ENCODE results near the gene COPRS.
"Not testable (repeated sequence)": the region's sequence is repeated elsewhere in the genome, so short reads cannot be mapped to it uniquely, and the experiment has no call there.

- not testable (repeated sequence) for TF ChIP-seq PATZ1 (CRISPR knock-in tag; IDR thresholded peaks at IDR 0.05; ENCODE audit: borderline replicate concordance); ZNF8 (CRISPR knock-in tag; IDR thresholded peaks at IDR 0.05); RARB (CRISPR knock-in tag; IDR thresholded peaks at IDR 0.05); ARNTL (CRISPR knock-in tag; IDR thresholded peaks at IDR 0.05; ENCODE audit: borderline replicate concordance, low read depth); CSDC2 (CRISPR knock-in tag; IDR thresholded peaks at IDR 0.05); ZNF565 (CRISPR knock-in tag; conservative IDR thresholded peaks at IDR 0.05; ENCODE audit: low read depth); PPARA (CRISPR knock-in tag; IDR thresholded peaks at IDR 0.05; ENCODE audit: borderline replicate concordance); ZFP3 (CRISPR knock-in tag; IDR thresholded peaks at IDR 0.05); ESRRG (CRISPR knock-in tag; IDR thresholded peaks at IDR 0.05); POU6F1 (CRISPR knock-in tag; IDR thresholded peaks at IDR 0.05; ENCODE audit: borderline replicate concordance, low read depth); ZFP30 (CRISPR knock-in tag; IDR thresholded peaks at IDR 0.05); SNAI2 (CRISPR knock-in tag; IDR thresholded peaks at IDR 0.05)
- TF ChIP-seq, protein P1, sequence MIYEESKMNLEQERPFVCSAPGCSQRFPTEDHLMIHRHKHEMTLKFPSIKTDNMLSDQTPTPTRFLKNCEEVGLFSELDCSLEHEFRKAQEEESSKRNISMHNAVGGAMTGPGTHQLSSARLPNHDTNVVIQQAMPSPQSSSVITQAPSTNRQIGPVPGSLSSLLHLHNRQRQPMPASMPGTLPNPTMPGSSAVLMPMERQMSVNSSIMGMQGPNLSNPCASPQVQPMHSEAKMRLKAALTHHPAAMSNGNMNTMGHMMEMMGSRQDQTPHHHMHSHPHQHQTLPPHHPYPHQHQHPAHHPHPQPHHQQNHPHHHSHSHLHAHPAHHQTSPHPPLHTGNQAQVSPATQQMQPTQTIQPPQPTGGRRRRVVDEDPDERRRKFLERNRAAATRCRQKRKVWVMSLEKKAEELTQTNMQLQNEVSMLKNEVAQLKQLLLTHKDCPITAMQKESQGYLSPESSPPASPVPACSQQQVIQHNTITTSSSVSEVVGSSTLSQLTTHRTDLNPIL (CRISPR knock-in tag; IDR thresholded peaks at IDR 0.05; ENCODE audit: low read depth) = not testable (repeated sequence)
- TF ChIP-seq, protein P2, sequence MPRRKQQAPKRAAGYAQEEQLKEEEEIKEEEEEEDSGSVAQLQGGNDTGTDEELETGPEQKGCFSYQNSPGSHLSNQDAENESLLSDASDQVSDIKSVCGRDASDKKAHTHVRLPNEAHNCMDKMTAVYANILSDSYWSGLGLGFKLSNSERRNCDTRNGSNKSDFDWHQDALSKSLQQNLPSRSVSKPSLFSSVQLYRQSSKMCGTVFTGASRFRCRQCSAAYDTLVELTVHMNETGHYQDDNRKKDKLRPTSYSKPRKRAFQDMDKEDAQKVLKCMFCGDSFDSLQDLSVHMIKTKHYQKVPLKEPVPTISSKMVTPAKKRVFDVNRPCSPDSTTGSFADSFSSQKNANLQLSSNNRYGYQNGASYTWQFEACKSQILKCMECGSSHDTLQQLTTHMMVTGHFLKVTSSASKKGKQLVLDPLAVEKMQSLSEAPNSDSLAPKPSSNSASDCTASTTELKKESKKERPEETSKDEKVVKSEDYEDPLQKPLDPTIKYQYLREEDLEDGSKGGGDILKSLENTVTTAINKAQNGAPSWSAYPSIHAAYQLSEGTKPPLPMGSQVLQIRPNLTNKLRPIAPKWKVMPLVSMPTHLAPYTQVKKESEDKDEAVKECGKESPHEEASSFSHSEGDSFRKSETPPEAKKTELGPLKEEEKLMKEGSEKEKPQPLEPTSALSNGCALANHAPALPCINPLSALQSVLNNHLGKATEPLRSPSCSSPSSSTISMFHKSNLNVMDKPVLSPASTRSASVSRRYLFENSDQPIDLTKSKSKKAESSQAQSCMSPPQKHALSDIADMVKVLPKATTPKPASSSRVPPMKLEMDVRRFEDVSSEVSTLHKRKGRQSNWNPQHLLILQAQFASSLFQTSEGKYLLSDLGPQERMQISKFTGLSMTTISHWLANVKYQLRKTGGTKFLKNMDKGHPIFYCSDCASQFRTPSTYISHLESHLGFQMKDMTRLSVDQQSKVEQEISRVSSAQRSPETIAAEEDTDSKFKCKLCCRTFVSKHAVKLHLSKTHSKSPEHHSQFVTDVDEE (CRISPR knock-in tag; IDR thresholded peaks at IDR 0.05) = not testable (repeated sequence)
Measured at GRCh38 chr17:31818863-31819262, 40.2 kb downstream of the COPRS start.
